Thoracic aorta (tissue), 2 donors: Measurements from ENCODE around the gene ARHGEF28. TPM values are rescaled to one million over a fixed set of nuclear protein-coding genes. Genes with fewer than 3 reads are reported as not detected.

ENCODE experiments used
- ATAC-seq: fragments of 150-250 bp; one replicate; pipeline ENCODE4 v1.8.0; 2017; ENCODE audit warnings: low read depth; ENCODE audit not compliant: insufficient number of reproducible peaks, low FRiP score
- DNase-seq: peaks from one replicate; pipeline ENCODE4 v3.0.0-alpha.2; 2020; ENCODE audit warnings: low spot score
- H3K27ac ChIP-seq, 2 donors: fragments of 200-600 bp; sonication (generic); 1 replicate in 1 of 2; 2 replicates in 1 of 2; pipeline ENCODE4 v1.5.1; 2016; ENCODE audit warnings: mild to moderate bottlenecking in 2 of 2, moderate library complexity in 2 of 2
- H3K27me3 ChIP-seq: fragments of 200-600 bp; sonication (generic); replicated peaks from 2 replicates; pipeline ENCODE4 v1.6.0; 2016; ENCODE audit warnings: mild to moderate bottlenecking; ENCODE audit not compliant: insufficient read depth
- H3K36me3 ChIP-seq: fragments of 200-600 bp; sonication (generic); one replicate; pipeline ENCODE4 v1.5.1; 2016
- H3K4me1 ChIP-seq, 2 donors: fragments of 200-600 bp; sonication (generic); 1 replicate in 1 of 2; 2 replicates in 1 of 2; pipeline versions ENCODE4 v1.5.1 to v1.6.0; 2016; ENCODE audit warnings: low read depth in 2 of 2, mild to moderate bottlenecking in 1 of 2; ENCODE audit not compliant: control insufficient read depth in 1 of 2
- H3K4me3 ChIP-seq: fragments of 200-600 bp; sonication (generic); 2 replicates; pipeline ENCODE4 v1.5.1; 2016; ENCODE audit warnings: mild to moderate bottlenecking
- H3K9me3 ChIP-seq: fragments of 200-600 bp; sonication (generic); 2 replicates; pipeline ENCODE4 v1.5.1; 2016
- CTCF ChIP-seq: fragments of 200-600 bp; sonication (generic); IDR thresholded peaks from one replicate; pipeline ENCODE4 v1.5.1; 2019; ENCODE audit warnings: antibody characterized with exemption
- total RNA-seq, 2 donors: library from RNA; depleted of rRNA; stranded (reverse); fragments of >200 nt; gene quantifications; one replicate each; pipeline versions ENCODE4 v1.1.0 to v1.2.3, GENCODE V29; 2016

Gene ARHGEF28
- total RNA-seq, 2 donors from 2014 or later, result 35.5 to 40.8 TPM

GRCh38 chr5:73691302-73692080 lies 65.5 kb downstream of the ARHGEF28 start:
- H3K4me3 ChIP-seq, result no peak overlapping the region
- ATAC-seq (no peak), DNase-seq (no peak)
- no peak overlapping the region for H3K27ac ChIP-seq
- peaks cover 17 to 30% of the 10 kb centered on the region in 2 donors for H3K4me1 ChIP-seq
- no peaks in the 10 kb centered on the region for H3K9me3 ChIP-seq
- no peaks in the 10 kb centered on the region for H3K36me3 ChIP-seq
- no peaks in the 10 kb centered on the region for H3K27me3 ChIP-seq
- no peak for TF ChIP-seq CTCF

- peaks cover 17 to 30% of the 10 kb centered on the region in 2 donors for H3K4me1 ChIP-seq
- no peaks in the 10 kb centered on the region for H3K27me3 ChIP-seq
- H3K9me3 ChIP-seq, result no peaks in the 10 kb centered on the region
- no peaks in the 10 kb centered on the region for H3K36me3 ChIP-seq
- H3K27ac ChIP-seq, result peak overlapping the region in 1 of 2 donors; percentile 33
- H3K4me3 ChIP-seq, result no peak overlapping the region
- DNase-seq (no peak), ATAC-seq (no peak)
- TF ChIP-seq CTCF, result no peak
These were observed 66.2 kb downstream of the ARHGEF28 start for GRCh38 chr5:73692166-73692640.

GRCh38 chr5:73692981-73693380 lies 67.0 kb downstream of the ARHGEF28 start:
- no peaks in the 10 kb centered on the region for H3K36me3 ChIP-seq
- H3K9me3 ChIP-seq, result no peaks in the 10 kb centered on the region
- no peak for TF ChIP-seq CTCF
- H3K27me3 ChIP-seq, result no peaks in the 10 kb centered on the region
- peak overlapping the region in 1 of 2 donors; percentile 33 for H3K27ac ChIP-seq
- no peak overlapping the region for H3K4me3 ChIP-seq
- DNase-seq (no peak), ATAC-seq (no peak)
- H3K4me1 ChIP-seq, result peaks cover 17 to 30% of the 10 kb centered on the region in 2 donors

- DNase-seq (no peak), ATAC-seq (no peak)
- Histone ChIP-seq H3K27ac (peak overlapping the region in 1 of 2 donors; percentile 3), H3K27me3 (no peaks in the 10 kb centered on the region), H3K4me1 (peaks cover 17 to 30% of the 10 kb centered on the region in 2 donors), H3K36me3 (no peaks in the 10 kb centered on the region), H3K9me3 (no peaks in the 10 kb centered on the region), H3K4me3 (no peak overlapping the region)
- peak; percentile 21 for TF ChIP-seq CTCF
These were observed 67.6 kb downstream of the ARHGEF28 start for GRCh38 chr5:73693573-73694061.

GRCh38 chr5:73694089-73694488 lies 68.1 kb downstream of the ARHGEF28 start:
- no peaks in the 10 kb centered on the region for H3K36me3 ChIP-seq
- TF ChIP-seq CTCF, result no peak
- peaks cover 17 to 30% of the 10 kb centered on the region in 2 donors for H3K4me1 ChIP-seq
- no peaks in the 10 kb centered on the region for H3K9me3 ChIP-seq
- H3K27me3 ChIP-seq, result no peaks in the 10 kb centered on the region
- DNase-seq (no peak), ATAC-seq (no peak)
- no peak overlapping the region for H3K4me3 ChIP-seq
- H3K27ac ChIP-seq, result no peak overlapping the region
